K562 (cell line): Measurements from ENCODE around the gene VPS35. TPM values are rescaled to one million over a fixed set of nuclear protein-coding genes. Genes with fewer than 3 reads are reported as not detected.

ENCODE experiments used
- ATAC-seq: fragments of 200-7000 bp; cut with Tn5 transposase; 3 replicates; pipeline ENCODE4 v1.9.1; 2020; ENCODE audit warnings: moderate library complexity
- BruUV-seq: library from RNA; stranded (reverse); fragments of 400-500 nt; replicated peaks from 2 replicates; lab custom pipeline; 2021; lab: Mats Ljungman, UMichigan
- CTCF ChIA-PET: fragments of 300-600 bp; formaldehyde crosslinking; extraction: SDS; loops from one replicate; lab custom pipeline; 2021; ENCODE audit warnings: low intra/inter-chr PET ratio; lab: Yijun Ruan, JAX
- POLR2A ChIA-PET: fragments of 300-600, 350-650 bp; sonication (Branson Sonifier 250); formaldehyde crosslinking; extraction: SDS; loops from one replicate; lab custom pipeline; 2021; ENCODE audit warnings: antibody characterized with exemption, inconsistent platforms; lab: Yijun Ruan, JAX
- DNase-seq, 4 experiments: peaks; one replicate each; pipeline versions ENCODE4 v3.0.0 to v3.0.0-alpha.2; 2011 to 2018; ENCODE audit warnings: low spot score in 3 of 4, mixed read lengths in 3 of 4; ENCODE audit errors: extremely low read depth in 1 of 4
- FAIRE-seq: peaks from 2 replicates; lab custom pipeline; 2011; peaks lifted over from hg19 to GRCh38; lab: Jason Lieb, UNC
- H2AFZ ChIP-seq: 2 replicates; pipeline ENCODE4 v1.6.0; 2011; ENCODE audit warnings: low read depth, low read length, control low read depth, inconsistent platforms
- H3K27ac ChIP-seq: fragments of 200-600 bp; 3 replicates; pipeline ENCODE4 v1.8.0; 2011; ENCODE audit warnings: low read depth, mild to moderate bottlenecking, control low read depth, inconsistent platforms, low read length, moderate library complexity, mixed read lengths; ENCODE audit errors: extremely low read depth
- H3K27me3 ChIP-seq, 2 experiments: fragments of 300-600 bp in 1 of 2; 2 replicates in 1 of 2; 3 replicates in 1 of 2; pipeline versions ENCODE4 v1.6.0 to v1.8.0; 2011; ENCODE audit warnings: inconsistent platforms in 2 of 2, low read length in 2 of 2, mild to moderate bottlenecking in 1 of 2, mixed read lengths in 1 of 2, moderate library complexity in 1 of 2; ENCODE audit not compliant: control insufficient read depth in 2 of 2, insufficient read depth in 2 of 2
- H3K36me3 ChIP-seq: fragments of 300-600 bp; 3 replicates; pipeline ENCODE4 v1.8.0; 2011; ENCODE audit warnings: mild to moderate bottlenecking, low read length, inconsistent platforms; ENCODE audit not compliant: control insufficient read depth, insufficient read depth
- H3K4me1 ChIP-seq, 2 experiments: fragments of 200-600 bp in 1 of 2; replicated peaks in 1 of 2; 2 replicates in 1 of 2; 3 replicates in 1 of 2; pipeline versions ENCODE4 v1.5.1 to v1.8.0; 2011; ENCODE audit warnings: inconsistent platforms in 2 of 2, low read length in 2 of 2, mild to moderate bottlenecking in 1 of 2, mixed read lengths in 1 of 2, moderate library complexity in 1 of 2; ENCODE audit not compliant: control insufficient read depth in 2 of 2, insufficient read depth in 2 of 2
- H3K4me2 ChIP-seq: 2 replicates; pipeline ENCODE4 v1.6.1; 2011; ENCODE audit warnings: low read length, control low read depth, inconsistent platforms, mixed read lengths; ENCODE audit not compliant: insufficient read depth
- H3K4me3 ChIP-seq: fragments of 200-600 bp; sonication (generic), shearing (Covaris generic); 2 replicates; pipeline ENCODE4 v1.5.1; 2016; ENCODE audit warnings: control low read depth, inconsistent platforms
- H3K79me2 ChIP-seq: fragments of 200-600 bp; 3 replicates; pipeline ENCODE4 v1.8.0; 2011; ENCODE audit warnings: low read length, inconsistent platforms; ENCODE audit not compliant: control insufficient read depth, insufficient read depth
- H3K9ac ChIP-seq, 2 experiments: 2 replicates each; pipeline versions ENCODE4 v1.6.0 to v1.6.1; 2011; ENCODE audit warnings: low read depth in 2 of 2, low read length in 2 of 2, control low read depth in 1 of 2, inconsistent platforms in 1 of 2, mild to moderate bottlenecking in 1 of 2, mixed read lengths in 1 of 2; ENCODE audit not compliant: insufficient read depth in 1 of 2
- H3K9me1 ChIP-seq: one replicate; pipeline ENCODE4 v1.6.0; 2011; ENCODE audit warnings: inconsistent platforms, mild to moderate bottlenecking, low read length, moderate library complexity; ENCODE audit not compliant: control insufficient read depth, insufficient read depth
- H3K9me3 ChIP-seq: replicated peaks from 2 replicates; pipeline ENCODE4 v1.5.1; 2011; ENCODE audit warnings: low read depth, low read length, inconsistent platforms; ENCODE audit not compliant: control insufficient read depth, insufficient read depth
- H4K20me1 ChIP-seq: replicated peaks from 2 replicates; pipeline ENCODE4 v1.6.1; 2011; ENCODE audit warnings: low read length, inconsistent platforms, mixed read lengths; ENCODE audit not compliant: control insufficient read depth, insufficient read depth
- CC2D1A ChIP-seq: fragments of 450-650 bp; IDR thresholded peaks from 2 replicates; pipeline ENCODE4 v1.6.1; 2017; ENCODE audit warnings: mild to moderate bottlenecking
- DIDO1 ChIP-seq: fragments of 450-650 bp; IDR thresholded peaks from 2 replicates; pipeline ENCODE4 v1.6.1; 2016; ENCODE audit warnings: low read depth, missing biosample characterization, missing genetic modification characterization
- KLF16 ChIP-seq: IDR thresholded peaks from 2 replicates; pipeline ENCODE4 v1.6.1; 2016; ENCODE audit warnings: antibody characterized with exemption
- PBX2 ChIP-seq, 2 experiments: IDR thresholded peaks in 1 of 2; conservative IDR thresholded peaks in 1 of 2; 2 replicates each; pipeline ENCODE4 v1.6.1; 2016; ENCODE audit warnings: low read depth in 2 of 2, mild to moderate bottlenecking in 1 of 2, missing compliant biosample characterization in 1 of 2, missing genetic modification characterization in 1 of 2, moderate library complexity in 1 of 2
- SMC3 ChIP-seq: conservative IDR thresholded peaks from 2 replicates; pipeline ENCODE4 v1.6.1; 2011; ENCODE audit warnings: low read depth, low read length, improper control_type of control experiment; ENCODE audit not compliant: insufficient read depth
- TFAP4 ChIP-seq: sonication (generic); formaldehyde crosslinking; IDR thresholded peaks from 2 replicates; pipeline ENCODE4 v1.8.0; 2022; ENCODE audit warnings: missing genetic modification reagents, mild to moderate bottlenecking, moderate library complexity, borderline replicate concordance
- ZKSCAN1 ChIP-seq: fragments of 150-350 bp; IDR thresholded peaks from 2 replicates; pipeline ENCODE4 v1.6.1; 2016; ENCODE audit warnings: low read depth, low read length
- ZNF133 ChIP-seq: fragments of 250-450 bp; sonication (Bioruptor Pico); IDR thresholded peaks from 2 replicates; pipeline ENCODE4 v1.4.0; 2020; ENCODE audit warnings: mild to moderate bottlenecking
- WGBS: fragments of 100-300 bp; shearing (Covaris generic); methylation state at CpG from one replicate; pipeline ENCODE4 v1.1.6; 2016; ENCODE audit warnings: low coverage, mixed read lengths; ENCODE audit not compliant: insufficient coverage; ENCODE audit errors: missing lambda C conversion rate; 5-methylcytosine and 5-hydroxymethylcytosine counted together
- in situ Hi-C: fragments of 300-500 bp; cut with MboI; formaldehyde crosslinking; loops from 4 replicates; pipeline ENCODE4 v1.15.0; 2018; ENCODE audit warnings: inconsistent platforms, mixed read lengths
- intact Hi-C: fragments of 100-400 bp; cut with micrococcal nuclease; formaldehyde crosslinking; loops from 2 replicates; pipeline ENCODE4 v1.14.2; 2022
- polyA plus RNA-seq, 8 experiments: library from polyadenylated mRNA; depleted of rRNA in 4 of 8; stranded (reverse) in 5 of 8; unstranded in 3 of 8; fragments of >200 nt; fragmentation: Nextera tagmentation in 2 of 8; fragmentation: Illumina TruSeq in 1 of 8; extraction: Ambion mirVana in 2 of 8; extraction: Trizol in 1 of 8; gene quantifications; 2 replicates each; pipeline versions ENCODE4 v1.2.1 to v1.2.3, GENCODE V29; 2011 to 2014; ENCODE audit warnings: inconsistent platforms in 1 of 8, missing spikeins in 1 of 8
- total RNA-seq, 7 experiments: library from RNA; depleted of rRNA in 6 of 7; stranded (reverse); fragments of >200 nt in 6 of 7; fragmentation: Illumina TruSeq in 2 of 7; extraction: Trizol in 2 of 7; gene quantifications; 2 replicates each; pipeline versions ENCODE4 v1.2.1 to v1.2.3, GENCODE V29; 2011 to 2021; ENCODE audit warnings: low replicate concordance in 1 of 7
- TF ChIP-seq, protein P1 (sequence below), 2 experiments: fragments of 450-650 bp; conservative IDR thresholded peaks; 2 replicates each; pipeline ENCODE4 v1.6.1; 2017; ENCODE audit warnings: mild to moderate bottlenecking in 2 of 2, moderate library complexity in 2 of 2
- TF ChIP-seq, protein P2 (sequence below): sonication (generic); formaldehyde crosslinking; IDR thresholded peaks from 2 replicates; pipeline ENCODE4 v1.8.0; 2022; ENCODE audit warnings: mild to moderate bottlenecking, missing genetic modification reagents, borderline replicate concordance
- TF ChIP-seq, protein P3 (sequence below): fragments of 450-650 bp; conservative IDR thresholded peaks from 2 replicates; pipeline ENCODE4 v1.6.1; 2016; ENCODE audit warnings: missing genetic modification characterization, low read depth, mild to moderate bottlenecking, missing compliant biosample characterization, moderate library complexity

The VPS35 gene
- total and polyA plus RNA-seq, 9 of the 15 experiments (the other 6 are each of a cell fraction or from before 2014, with no cell fraction given): 32.7 to 131 (median 66.2) TPM

DNA sequence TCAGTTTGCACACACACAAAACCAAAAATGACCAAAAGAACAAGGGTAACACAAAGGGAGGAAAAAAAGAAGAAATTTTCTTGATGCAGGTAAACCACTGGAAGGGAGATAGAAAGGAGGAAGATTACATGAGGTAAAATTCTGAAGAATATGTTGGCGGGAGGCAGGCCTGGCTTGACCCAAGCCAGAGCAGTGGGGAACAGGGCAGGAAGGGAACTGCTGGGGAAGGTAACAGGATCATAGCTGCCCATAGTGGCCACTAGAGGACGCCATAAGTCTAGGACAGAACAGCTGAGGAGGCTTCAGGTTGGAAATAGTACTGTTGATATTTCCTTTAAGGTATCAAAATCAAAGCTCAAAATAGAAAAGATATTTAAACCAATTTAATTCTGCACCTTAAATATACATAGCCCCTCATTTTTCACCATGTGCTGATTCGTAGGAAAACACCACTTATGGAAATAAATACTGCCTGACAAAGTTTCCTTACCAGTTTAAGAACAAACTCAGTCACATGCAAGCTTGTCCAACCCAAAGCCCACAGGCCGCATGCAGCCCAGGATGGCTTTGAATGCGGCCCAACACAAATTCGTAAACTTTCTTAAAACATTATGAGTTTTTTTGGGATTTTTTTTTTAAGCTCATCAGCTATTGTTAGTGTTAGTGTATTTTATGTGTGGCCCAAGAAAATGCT is 15.5 kb downstream of the VPS35 start:
- DNase-seq (peak; percentile 76 to 82 (median 78)), ATAC-seq (peak; percentile 100), FAIRE-seq (peak; percentile 92)
- no peak overlapping the region for H3K27ac ChIP-seq
- no peak overlapping the region for H2AFZ ChIP-seq
- H3K9me1 ChIP-seq: no peaks in the 10 kb centered on the region
- 20% methylated on average over 6 of the region's 6 CpGs for WGBS
- H3K9me3 ChIP-seq: no peaks in the 10 kb centered on the region
- no TSS peak for BruUV-seq
- H3K27me3 ChIP-seq: no peaks in the 10 kb centered on the region
- ChIA-PET CTCF (interaction anchor here (0.6 to 2.7 kb wide), 6 partner anchors 15 to 256 kb away, joined by 3 to 21 read pairs (median 4); no protein-coding TSS in a partner anchor), POLR2A (interaction anchor here (0.7 to 1.2 kb wide), 6 partner anchors 9 to 368 kb away, joined by 3 to 4 read pairs (median 4); partner anchors contain the start of gene GPT2)
- peaks cover 79% of the 10 kb centered on the region for H3K36me3 ChIP-seq
- no peaks in the 10 kb centered on the region for H3K79me2 ChIP-seq
- no peak overlapping the region for H3K9ac ChIP-seq
- no peak overlapping the region for H3K4me3 ChIP-seq
- intact Hi-C loops (loop anchor here (1.0 to 5.0 kb wide), 3 partner anchors 128 to 254 kb away; no protein-coding TSS in a partner anchor), in situ Hi-C loops (loop anchor here (25.0 kb wide), 1 partner anchor 239 kb away; no protein-coding TSS in a partner anchor)
- H3K4me2 ChIP-seq: no peak overlapping the region
- no peaks in the 10 kb centered on the region for H3K4me1 ChIP-seq
- no peaks in the 10 kb centered on the region for H4K20me1 ChIP-seq
- TF ChIP-seq SMC3 (peak; percentile 86), KLF16 (peak; percentile 51; the same call in 1 of the 2 replicates), ZKSCAN1 (no peak), PBX2 (CRISPR knock-in tag; IDR thresholded peaks at IDR 0.05; ENCODE audit: low read depth) (no peak), PBX2 (tag; conservative IDR thresholded peaks at IDR 0.05; ENCODE audit: low read depth) (no peak), TFAP4 (peak; percentile 38; the same call in 1 of the 2 replicates), DIDO1 (no peak), CC2D1A (peak; percentile 44; the same call in 1 of the 2 replicates), ZNF133 (CRISPR knock-in tag) (no peak)
- TF ChIP-seq, protein P1, sequence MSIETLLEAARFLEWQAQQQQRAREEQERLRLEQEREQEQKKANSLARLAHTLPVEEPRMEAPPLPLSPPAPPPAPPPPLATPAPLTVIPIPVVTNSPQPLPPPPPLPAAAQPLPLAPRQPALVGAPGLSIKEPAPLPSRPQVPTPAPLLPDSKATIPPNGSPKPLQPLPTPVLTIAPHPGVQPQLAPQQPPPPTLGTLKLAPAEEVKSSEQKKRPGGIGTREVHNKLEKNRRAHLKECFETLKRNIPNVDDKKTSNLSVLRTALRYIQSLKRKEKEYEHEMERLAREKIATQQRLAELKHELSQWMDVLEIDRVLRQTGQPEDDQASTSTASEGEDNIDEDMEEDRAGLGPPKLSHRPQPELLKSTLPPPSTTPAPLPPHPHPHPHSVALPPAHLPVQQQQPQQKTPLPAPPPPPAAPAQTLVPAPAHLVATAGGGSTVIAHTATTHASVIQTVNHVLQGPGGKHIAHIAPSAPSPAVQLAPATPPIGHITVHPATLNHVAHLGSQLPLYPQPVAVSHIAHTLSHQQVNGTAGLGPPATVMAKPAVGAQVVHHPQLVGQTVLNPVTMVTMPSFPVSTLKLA (conservative IDR thresholded peaks at IDR 0.05): no peak
- TF ChIP-seq, protein P2, sequence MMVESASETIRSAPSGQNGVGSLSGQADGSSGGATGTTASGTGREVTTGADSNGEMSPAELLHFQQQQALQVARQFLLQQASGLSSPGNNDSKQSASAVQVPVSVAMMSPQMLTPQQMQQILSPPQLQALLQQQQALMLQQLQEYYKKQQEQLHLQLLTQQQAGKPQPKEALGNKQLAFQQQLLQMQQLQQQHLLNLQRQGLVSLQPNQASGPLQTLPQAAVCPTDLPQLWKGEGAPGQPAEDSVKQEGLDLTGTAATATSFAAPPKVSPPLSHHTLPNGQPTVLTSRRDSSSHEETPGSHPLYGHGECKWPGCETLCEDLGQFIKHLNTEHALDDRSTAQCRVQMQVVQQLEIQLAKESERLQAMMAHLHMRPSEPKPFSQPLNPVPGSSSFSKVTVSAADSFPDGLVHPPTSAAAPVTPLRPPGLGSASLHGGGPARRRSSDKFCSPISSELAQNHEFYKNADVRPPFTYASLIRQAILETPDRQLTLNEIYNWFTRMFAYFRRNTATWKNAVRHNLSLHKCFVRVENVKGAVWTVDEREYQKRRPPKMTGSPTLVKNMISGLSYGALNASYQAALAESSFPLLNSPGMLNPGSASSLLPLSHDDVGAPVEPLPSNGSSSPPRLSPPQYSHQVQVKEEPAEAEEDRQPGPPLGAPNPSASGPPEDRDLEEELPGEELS (CRISPR knock-in tag): no peak
- TF ChIP-seq, protein P3, sequence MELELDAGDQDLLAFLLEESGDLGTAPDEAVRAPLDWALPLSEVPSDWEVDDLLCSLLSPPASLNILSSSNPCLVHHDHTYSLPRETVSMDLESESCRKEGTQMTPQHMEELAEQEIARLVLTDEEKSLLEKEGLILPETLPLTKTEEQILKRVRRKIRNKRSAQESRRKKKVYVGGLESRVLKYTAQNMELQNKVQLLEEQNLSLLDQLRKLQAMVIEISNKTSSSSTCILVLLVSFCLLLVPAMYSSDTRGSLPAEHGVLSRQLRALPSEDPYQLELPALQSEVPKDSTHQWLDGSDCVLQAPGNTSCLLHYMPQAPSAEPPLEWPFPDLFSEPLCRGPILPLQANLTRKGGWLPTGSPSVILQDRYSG (tag): no peak
